Activated CD4-positive, alpha-beta T cell treated with anti-CD3 and anti-CD28 coated beads, Interleukin-2, amount 10 ng/mL, durations not matched to agents 7 days and 5 days (primary cell): ENCODE measurements around the gene CDH4. TPM values are rescaled to one million over a fixed set of nuclear protein-coding genes. Genes with fewer than 3 reads are reported as not detected.

Experiments
- CTCF ChIA-PET: fragments of 350-600 bp; sonication (Branson Sonifier 250); formaldehyde crosslinking; loops from one replicate; lab custom pipeline; 2021; ENCODE audit warnings: antibody characterized with exemption; lab: Charles Lee
- POLR2A ChIA-PET: fragments of 350-600 bp; sonication (Branson Sonifier 250); formaldehyde crosslinking; loops from one replicate; lab custom pipeline; 2021; ENCODE audit warnings: antibody characterized with exemption; lab: Charles Lee
- DNase-seq: peaks from one replicate; pipeline ENCODE4 v3.0.0-alpha.2; 2020
- H3K27ac Mint-ChIP-seq: one replicate; pipeline ENCODE4 v1.8.0; 2021; ENCODE audit warnings: mild to moderate bottlenecking, moderate library complexity, mixed read lengths
- H3K27me3 Mint-ChIP-seq: one replicate; pipeline ENCODE4 v1.8.0; 2021; ENCODE audit warnings: mixed read lengths
- H3K36me3 Mint-ChIP-seq: one replicate; pipeline ENCODE4 v1.8.0; 2021; ENCODE audit warnings: low read depth, mixed read lengths
- H3K4me1 Mint-ChIP-seq: one replicate; pipeline ENCODE4 v1.8.0; 2021; ENCODE audit warnings: mixed read lengths
- H3K4me3 Mint-ChIP-seq: one replicate; pipeline ENCODE4 v1.8.0; 2021; ENCODE audit warnings: mild to moderate bottlenecking, moderate library complexity, mixed read lengths
- H3K9me3 Mint-ChIP-seq: one replicate; pipeline ENCODE4 v1.8.0; 2021; ENCODE audit warnings: mixed read lengths
- total RNA-seq, 2 experiments: library from RNA; stranded (reverse); gene quantifications; one replicate each; pipeline ENCODE4 v1.2.3, GENCODE V29; 2021

The CDH4 gene
- total RNA-seq, 2 experiments from 2014 or later, result not detected

GRCh38 chr20:61596687-61597330, 344.7 kb downstream of the CDH4 start:
- no peak overlapping the region for H3K27ac Mint-ChIP-seq
- ChIA-PET CTCF (no interaction called here), POLR2A (no interaction called here)
- no peak overlapping the region for H3K4me3 Mint-ChIP-seq
- H3K36me3 Mint-ChIP-seq, result no peaks in the 10 kb centered on the region
- H3K4me1 Mint-ChIP-seq, result no peaks in the 10 kb centered on the region
- DNase-seq, result no peak
- peaks cover 14% of the 10 kb centered on the region for H3K9me3 Mint-ChIP-seq
- H3K27me3 Mint-ChIP-seq, result no peaks in the 10 kb centered on the region

GRCh38 chr20:61597996-61598395, 345.9 kb downstream of the CDH4 start:
- DNase-seq, result no peak
- Mint-ChIP-seq H3K4me3 (no peak overlapping the region), H3K36me3 (no peaks in the 10 kb centered on the region), H3K9me3 (peaks cover 12% of the 10 kb centered on the region), H3K4me1 (no peaks in the 10 kb centered on the region), H3K27ac (no peak overlapping the region), H3K27me3 (no peaks in the 10 kb centered on the region)
- ChIA-PET POLR2A (no interaction called here), CTCF (no interaction called here)

GRCh38 chr20:61598586-61598985, 346.5 kb downstream of the CDH4 start:
- H3K36me3 Mint-ChIP-seq, result no peaks in the 10 kb centered on the region
- H3K4me1 Mint-ChIP-seq, result no peaks in the 10 kb centered on the region
- no peak overlapping the region for H3K4me3 Mint-ChIP-seq
- peaks cover 9% of the 10 kb centered on the region for H3K9me3 Mint-ChIP-seq
- H3K27ac Mint-ChIP-seq, result no peak overlapping the region
- CTCF ChIA-PET, result interaction anchor here (0.6 kb wide), 1 partner anchor 1079 kb away, joined by 6 read pairs; no protein-coding TSS in a partner anchor
- DNase-seq, result no peak
- no peaks in the 10 kb centered on the region for H3K27me3 Mint-ChIP-seq
- POLR2A ChIA-PET, result no interaction called here

- POLR2A ChIA-PET, result no interaction called here
- CTCF ChIA-PET, result interaction anchor here (0.6 kb wide), 1 partner anchor 1079 kb away, joined by 6 read pairs; no protein-coding TSS in a partner anchor
- peaks cover 9% of the 10 kb centered on the region for H3K9me3 Mint-ChIP-seq
- H3K27ac Mint-ChIP-seq, result no peak overlapping the region
- H3K4me3 Mint-ChIP-seq, result no peak overlapping the region
- H3K36me3 Mint-ChIP-seq, result no peaks in the 10 kb centered on the region
- no peaks in the 10 kb centered on the region for H3K27me3 Mint-ChIP-seq
- H3K4me1 Mint-ChIP-seq, result no peaks in the 10 kb centered on the region
- no peak for DNase-seq
These were observed 347.0 kb downstream of the CDH4 start for GRCh38 chr20:61599061-61599531.

GRCh38 chr20:61599541-61599992, 347.5 kb downstream of the CDH4 start:
- CTCF ChIA-PET, result no interaction called here
- DNase-seq, result no peak
- no peaks in the 10 kb centered on the region for H3K27me3 Mint-ChIP-seq
- peaks cover 11% of the 10 kb centered on the region for H3K9me3 Mint-ChIP-seq
- no peaks in the 10 kb centered on the region for H3K36me3 Mint-ChIP-seq
- POLR2A ChIA-PET, result no interaction called here
- H3K4me1 Mint-ChIP-seq, result no peaks in the 10 kb centered on the region
- no peak overlapping the region for H3K4me3 Mint-ChIP-seq
- H3K27ac Mint-ChIP-seq, result no peak overlapping the region

GRCh38 chr20:61600016-61600415, 348.0 kb downstream of the CDH4 start:
- Mint-ChIP-seq H3K4me1 (no peaks in the 10 kb centered on the region), H3K9me3 (peaks cover 12% of the 10 kb centered on the region), H3K27me3 (no peaks in the 10 kb centered on the region), H3K4me3 (no peak overlapping the region), H3K36me3 (no peaks in the 10 kb centered on the region), H3K27ac (no peak overlapping the region)
- POLR2A ChIA-PET, result no interaction called here
- DNase-seq, result no peak
- CTCF ChIA-PET, result no interaction called here

- no peaks in the 10 kb centered on the region for H3K36me3 Mint-ChIP-seq
- CTCF ChIA-PET, result no interaction called here
These were observed 349.3 kb downstream of the CDH4 start for GRCh38 chr20:61601361-61601760.

GRCh38 chr20:61601853-61602252, 349.8 kb downstream of the CDH4 start:
- no peaks in the 10 kb centered on the region for H3K4me1 Mint-ChIP-seq
- no peaks in the 10 kb centered on the region for H3K27me3 Mint-ChIP-seq
- H3K36me3 Mint-ChIP-seq, result no peaks in the 10 kb centered on the region
- POLR2A ChIA-PET, result no interaction called here
- no peak for DNase-seq
- H3K27ac Mint-ChIP-seq, result no peak overlapping the region
- H3K4me3 Mint-ChIP-seq, result no peak overlapping the region
- CTCF ChIA-PET, result no interaction called here
- peaks cover 10% of the 10 kb centered on the region for H3K9me3 Mint-ChIP-seq

More at GRCh38 chr20:61601361-61601760, 349.3 kb downstream of the CDH4 start:
- POLR2A ChIA-PET, result no interaction called here
- H3K27ac Mint-ChIP-seq, result no peak overlapping the region
- DNase-seq, result no peak
- peaks cover 13% of the 10 kb centered on the region for H3K9me3 Mint-ChIP-seq
- H3K4me1 Mint-ChIP-seq, result no peaks in the 10 kb centered on the region
- no peak overlapping the region for H3K4me3 Mint-ChIP-seq
- no peaks in the 10 kb centered on the region for H3K27me3 Mint-ChIP-seq

- Mint-ChIP-seq H3K27ac (no peak overlapping the region), H3K9me3 (peaks cover 10% of the 10 kb centered on the region), H3K4me3 (no peak overlapping the region), H3K4me1 (no peaks in the 10 kb centered on the region), H3K36me3 (no peaks in the 10 kb centered on the region), H3K27me3 (no peaks in the 10 kb centered on the region)
- no peak for DNase-seq
- ChIA-PET POLR2A (no interaction called here), CTCF (no interaction called here)
These were observed 351.7 kb downstream of the CDH4 start for GRCh38 chr20:61603715-61604114.

GRCh38 chr20:61604549-61604948, 352.5 kb downstream of the CDH4 start:
- Mint-ChIP-seq H3K4me3 (no peak overlapping the region), H3K36me3 (no peaks in the 10 kb centered on the region), H3K4me1 (no peaks in the 10 kb centered on the region), H3K27me3 (no peaks in the 10 kb centered on the region), H3K9me3 (peaks cover 16% of the 10 kb centered on the region), H3K27ac (no peak overlapping the region)
- CTCF ChIA-PET, result no interaction called here
- DNase-seq, result no peak
- POLR2A ChIA-PET, result no interaction called here

- Mint-ChIP-seq H3K4me1 (no peaks in the 10 kb centered on the region), H3K9me3 (peaks cover 18% of the 10 kb centered on the region), H3K36me3 (no peaks in the 10 kb centered on the region), H3K4me3 (no peak overlapping the region), H3K27ac (no peak overlapping the region), H3K27me3 (no peaks in the 10 kb centered on the region)
- no peak for DNase-seq
- ChIA-PET POLR2A (no interaction called here), CTCF (no interaction called here)
These were observed 353.2 kb downstream of the CDH4 start for GRCh38 chr20:61605283-61605682.

GRCh38 chr20:61605862-61606557, 353.9 kb downstream of the CDH4 start:
- ChIA-PET CTCF (no interaction called here), POLR2A (no interaction called here)
- Mint-ChIP-seq H3K9me3 (peaks cover 18% of the 10 kb centered on the region), H3K27me3 (no peaks in the 10 kb centered on the region), H3K4me1 (no peaks in the 10 kb centered on the region), H3K36me3 (no peaks in the 10 kb centered on the region), H3K4me3 (no peak overlapping the region), H3K27ac (no peak overlapping the region)
- no peak for DNase-seq

- no peaks in the 10 kb centered on the region for H3K27me3 Mint-ChIP-seq
- POLR2A ChIA-PET, result no interaction called here
- DNase-seq, result no peak
These were observed 356.4 kb downstream of the CDH4 start for GRCh38 chr20:61608275-61609085.

More at GRCh38 chr20:61608275-61609085, 356.4 kb downstream of the CDH4 start:
- Mint-ChIP-seq H3K36me3 (no peaks in the 10 kb centered on the region), H3K4me1 (no peaks in the 10 kb centered on the region), H3K4me3 (no peak overlapping the region), H3K27ac (no peak overlapping the region), H3K9me3 (peaks cover 20% of the 10 kb centered on the region)
- CTCF ChIA-PET, result no interaction called here
